HepG2 (cell line): ENCODE results near the gene WFDC6. TPM values are rescaled to one million over a fixed set of nuclear protein-coding genes. Genes with fewer than 3 reads are reported as not detected.

ENCODE experiments used
- CEBPB ChIP-seq: IDR thresholded peaks from 2 replicates; pipeline ENCODE4 v1.6.1; 2011; ENCODE audit warnings: low read depth, low read length, improper control_type of control experiment, borderline replicate concordance
- GFI1 ChIP-seq: sonication (generic); formaldehyde crosslinking; IDR thresholded peaks from 2 replicates; pipeline ENCODE4 v1.5.0; 2020; ENCODE audit warnings: missing genetic modification reagents, mild to moderate bottlenecking, borderline replicate concordance
- RARA ChIP-seq: IDR thresholded peaks from 2 replicates; pipeline ENCODE4 v1.6.1; 2016; ENCODE audit warnings: missing genetic modification reagents, missing compliant biosample characterization
- TOE1 ChIP-seq: sonication (generic); formaldehyde crosslinking; IDR thresholded peaks from 2 replicates; pipeline ENCODE4 v1.4.0; 2020; ENCODE audit warnings: mild to moderate bottlenecking, missing genetic modification reagents
- YY1 ChIP-seq: IDR thresholded peaks from 2 replicates; pipeline ENCODE4 v1.6.1; 2011; ENCODE audit warnings: low read length, low read depth, moderate library complexity, mild to moderate bottlenecking; ENCODE audit not compliant: insufficient read depth, insufficient replicate concordance
- ZBTB34 ChIP-seq: sonication (generic); formaldehyde crosslinking; IDR thresholded peaks from 2 replicates; pipeline ENCODE4 v1.8.0; 2022; ENCODE audit warnings: mild to moderate bottlenecking, missing genetic modification reagents
- ZBTB40 ChIP-seq, 2 experiments: fragments of 450-650 bp in 1 of 2; sonication (generic) in 1 of 2; formaldehyde crosslinking in 1 of 2; IDR thresholded peaks; 2 replicates each; pipeline versions ENCODE4 v1.6.1 to v1.8.0; 2016 to 2022; ENCODE audit warnings: antibody characterized with exemption in 1 of 2, mild to moderate bottlenecking in 1 of 2, missing genetic modification reagents in 1 of 2
- ZNF160 ChIP-seq: sonication (generic); formaldehyde crosslinking; IDR thresholded peaks from 2 replicates; pipeline ENCODE4 v1.8.0; 2022; ENCODE audit warnings: mild to moderate bottlenecking, inconsistent platforms, missing genetic modification reagents
- ZNF317 ChIP-seq: sonication (generic); formaldehyde crosslinking; IDR thresholded peaks from 2 replicates; pipeline ENCODE4 v1.5.0; 2020; ENCODE audit warnings: mild to moderate bottlenecking, missing genetic modification reagents
- ZNF543 ChIP-seq: sonication (generic); formaldehyde crosslinking; IDR thresholded peaks from 2 replicates; pipeline ENCODE4 v1.4.0; 2020; ENCODE audit warnings: mild to moderate bottlenecking, missing genetic modification reagents
- polyA plus RNA-seq, 8 experiments: library from polyadenylated mRNA; depleted of rRNA in 3 of 8; stranded (reverse) in 7 of 8; unstranded in 1 of 8; fragments of >200 nt; fragmentation: Illumina TruSeq in 4 of 8; extraction: Trizol in 4 of 8; gene quantifications; 2 replicates each; pipeline versions ENCODE4 v1.2.1 to v1.2.3, GENCODE V29; 2011 to 2016; ENCODE audit warnings: low read depth in 4 of 8, missing spikeins in 1 of 8, mixed read lengths in 1 of 8; ENCODE audit not compliant: insufficient read depth in 1 of 8
- total RNA-seq, 5 experiments: library from RNA; depleted of rRNA; stranded (reverse); fragments of >200 nt; fragmentation: Illumina TruSeq; extraction: Trizol; gene quantifications; 2 replicates each; pipeline ENCODE4 v1.2.3, GENCODE V29; 2016; ENCODE audit warnings: low read depth in 1 of 5

Gene WFDC6
- total and polyA plus RNA-seq, 2 of the 13 experiments (the other 11 are each of a cell fraction or from before 2014, with no cell fraction given), result not detected

GRCh38 chr20:45497971-45498494, 41.2 kb downstream of the WFDC6 start (continued):
- no peak for TF ChIP-seq ZBTB40 (IDR thresholded peaks at IDR 0.05)
- TF ChIP-seq ZBTB40 (CRISPR knock-in tag; IDR thresholded peaks at IDR 0.05), result no peak
- no peak for TF ChIP-seq ZBTB34 (CRISPR knock-in tag)
- no peak for TF ChIP-seq ZNF160 (CRISPR knock-in tag)
- no peak for TF ChIP-seq GFI1 (CRISPR knock-in tag)
- no peak for TF ChIP-seq RARA
- no peak for TF ChIP-seq ZNF317 (CRISPR knock-in tag)
- TF ChIP-seq CEBPB, result no peak
- TF ChIP-seq TOE1 (CRISPR knock-in tag), result no peak
- TF ChIP-seq ZNF543 (CRISPR knock-in tag), result no peak
- no peak for TF ChIP-seq YY1
